Measurements from ENCODE around the gene MRGPRX4.

MRGPRX4 gene

DNA sequence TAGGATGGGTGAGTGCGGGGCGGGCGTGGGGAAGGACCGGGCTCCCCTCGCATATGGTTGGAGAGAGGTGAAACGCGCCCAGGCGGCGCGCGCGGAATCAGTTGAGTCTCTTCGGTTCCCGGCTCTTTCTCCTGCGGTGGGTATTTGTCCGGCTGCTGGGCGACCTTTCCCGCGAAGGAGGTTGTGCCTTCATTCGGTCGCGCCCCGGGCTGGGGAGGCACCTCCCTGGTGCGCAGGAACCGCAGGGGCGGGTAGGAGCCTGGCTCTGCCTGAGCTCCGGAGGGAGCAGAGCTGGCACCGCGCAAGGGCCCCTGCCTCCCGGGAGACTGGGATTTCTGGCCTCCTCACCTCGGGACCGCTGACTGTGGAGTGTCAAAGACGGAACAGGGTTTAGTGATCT, 36.4 kb downstream of the MRGPRX4 start:
- no peak for DNase-seq (ENCODE audit: low read depth)

DNA sequence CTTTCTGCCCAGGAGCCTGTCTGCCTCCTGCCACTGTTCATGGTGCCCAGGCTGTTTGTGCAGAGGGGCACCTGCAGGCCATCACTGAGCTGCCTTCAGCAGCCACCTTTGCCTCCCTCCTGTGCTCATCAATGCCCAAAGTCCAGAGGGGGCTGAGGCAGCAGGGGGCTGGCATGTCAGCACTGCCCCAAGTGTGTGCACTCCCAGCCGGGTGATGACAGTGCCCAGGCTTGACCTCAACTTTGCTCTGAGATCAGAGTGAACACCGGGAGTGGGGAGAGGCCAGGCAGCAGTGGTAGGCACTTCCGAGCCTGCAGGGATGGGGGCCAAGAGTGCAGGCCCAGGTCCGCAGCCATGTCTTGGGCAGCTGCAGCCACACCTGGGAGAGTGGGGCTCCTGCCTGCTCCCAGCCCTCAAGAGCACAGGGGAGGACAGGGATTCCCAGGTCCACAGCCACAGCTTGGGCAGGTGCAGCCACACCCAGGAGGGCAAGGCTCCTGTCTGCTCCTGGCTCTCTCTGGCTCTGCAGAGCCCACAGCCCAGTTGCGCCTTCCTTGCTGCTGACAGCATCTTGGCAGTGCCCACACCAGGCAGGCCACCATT, 48.7 kb downstream of the MRGPRX4 start:
- no peak for DNase-seq (ENCODE audit: low read depth)

GRCh38 chr11:18222814-18223421, 50.3 kb downstream of the MRGPRX4 start:
- DNase-seq (ENCODE audit: low read depth): no peak

All from iris pigment epithelial cell (primary cell).